Ovary (tissue), 3 donors: ENCODE results near the gene ADH1C.

Experiments used
- POLR2A ChIP-seq: fragments of 450-650 bp; IDR thresholded peaks from one replicate; pipeline ENCODE4 v1.6.1; 2017; ENCODE audit warnings: antibody characterized with exemption, mild to moderate bottlenecking, moderate library complexity
- TF ChIP-seq, protein P1 (sequence below), 3 donors: fragments of 450-650 bp in 2 of 3; fragments of 200-600 bp in 1 of 3; IDR thresholded peaks; one replicate each; pipeline versions ENCODE4 v1.5.1 to v1.8.0; 2016 to 2022; ENCODE audit warnings: antibody characterized with exemption in 3 of 3, mild to moderate bottlenecking in 1 of 3
- donor health status: DM: no; HTN: no; CAD: no.

DNA sequence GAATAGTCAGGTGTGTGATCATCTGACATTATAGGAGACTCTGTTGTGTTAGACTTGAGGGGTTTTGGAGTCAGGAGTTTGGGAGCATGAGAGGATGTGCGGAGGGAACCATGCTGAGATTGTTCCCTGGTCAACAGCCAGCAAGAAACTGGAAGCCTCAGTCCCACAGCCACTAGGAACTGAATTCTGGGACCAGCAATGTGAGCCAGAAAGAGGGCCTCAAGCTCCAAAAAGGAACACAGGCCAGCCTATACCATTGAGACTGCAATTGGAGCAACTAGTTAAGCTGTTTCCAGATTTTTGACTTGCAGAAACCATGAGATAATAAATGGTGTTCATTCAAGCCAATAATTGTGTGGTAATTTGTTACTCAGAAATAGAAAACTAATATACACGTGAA is 22.7 kb downstream of the ADH1C start:
- no peak for TF ChIP-seq POLR2A
- TF ChIP-seq, protein P1, sequence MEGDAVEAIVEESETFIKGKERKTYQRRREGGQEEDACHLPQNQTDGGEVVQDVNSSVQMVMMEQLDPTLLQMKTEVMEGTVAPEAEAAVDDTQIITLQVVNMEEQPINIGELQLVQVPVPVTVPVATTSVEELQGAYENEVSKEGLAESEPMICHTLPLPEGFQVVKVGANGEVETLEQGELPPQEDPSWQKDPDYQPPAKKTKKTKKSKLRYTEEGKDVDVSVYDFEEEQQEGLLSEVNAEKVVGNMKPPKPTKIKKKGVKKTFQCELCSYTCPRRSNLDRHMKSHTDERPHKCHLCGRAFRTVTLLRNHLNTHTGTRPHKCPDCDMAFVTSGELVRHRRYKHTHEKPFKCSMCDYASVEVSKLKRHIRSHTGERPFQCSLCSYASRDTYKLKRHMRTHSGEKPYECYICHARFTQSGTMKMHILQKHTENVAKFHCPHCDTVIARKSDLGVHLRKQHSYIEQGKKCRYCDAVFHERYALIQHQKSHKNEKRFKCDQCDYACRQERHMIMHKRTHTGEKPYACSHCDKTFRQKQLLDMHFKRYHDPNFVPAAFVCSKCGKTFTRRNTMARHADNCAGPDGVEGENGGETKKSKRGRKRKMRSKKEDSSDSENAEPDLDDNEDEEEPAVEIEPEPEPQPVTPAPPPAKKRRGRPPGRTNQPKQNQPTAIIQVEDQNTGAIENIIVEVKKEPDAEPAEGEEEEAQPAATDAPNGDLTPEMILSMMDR (IDR thresholded peaks at IDR 0.05), result no peak
